Memory B cell (primary cell): ENCODE results near the gene MGRN1.

Experiments used
- ATAC-seq: fragments of 150-1000 bp; cut with Tn5 transposase; 2 replicates; pipeline ENCODE4 v1.10.0; 2021; ENCODE audit warnings: low read depth, mild to moderate bottlenecking, moderate library complexity
- DNase-seq, 2 donors: peaks; one replicate each; pipeline ENCODE4 v3.0.0; 2022; ENCODE audit warnings: low spot score in 2 of 2
- H3K27ac Mint-ChIP-seq: one replicate; pipeline ENCODE4 v1.8.0; 2022; ENCODE audit warnings: mild to moderate bottlenecking, moderate library complexity, mixed read lengths
- H3K27me3 Mint-ChIP-seq: one replicate; pipeline ENCODE4 v1.8.0; 2022; ENCODE audit warnings: mixed read lengths
- H3K36me3 Mint-ChIP-seq: one replicate; pipeline ENCODE4 v1.8.0; 2022; ENCODE audit warnings: mild to moderate bottlenecking, mixed read lengths
- H3K4me1 Mint-ChIP-seq: one replicate; pipeline ENCODE4 v1.8.0; 2022; ENCODE audit warnings: mixed read lengths
- H3K4me3 Mint-ChIP-seq: one replicate; pipeline ENCODE4 v1.8.0; 2022; ENCODE audit warnings: mild to moderate bottlenecking, moderate library complexity, mixed read lengths
- H3K9me3 Mint-ChIP-seq: one replicate; pipeline ENCODE4 v1.8.0; 2022; ENCODE audit warnings: mixed read lengths

MGRN1 gene

DNA sequence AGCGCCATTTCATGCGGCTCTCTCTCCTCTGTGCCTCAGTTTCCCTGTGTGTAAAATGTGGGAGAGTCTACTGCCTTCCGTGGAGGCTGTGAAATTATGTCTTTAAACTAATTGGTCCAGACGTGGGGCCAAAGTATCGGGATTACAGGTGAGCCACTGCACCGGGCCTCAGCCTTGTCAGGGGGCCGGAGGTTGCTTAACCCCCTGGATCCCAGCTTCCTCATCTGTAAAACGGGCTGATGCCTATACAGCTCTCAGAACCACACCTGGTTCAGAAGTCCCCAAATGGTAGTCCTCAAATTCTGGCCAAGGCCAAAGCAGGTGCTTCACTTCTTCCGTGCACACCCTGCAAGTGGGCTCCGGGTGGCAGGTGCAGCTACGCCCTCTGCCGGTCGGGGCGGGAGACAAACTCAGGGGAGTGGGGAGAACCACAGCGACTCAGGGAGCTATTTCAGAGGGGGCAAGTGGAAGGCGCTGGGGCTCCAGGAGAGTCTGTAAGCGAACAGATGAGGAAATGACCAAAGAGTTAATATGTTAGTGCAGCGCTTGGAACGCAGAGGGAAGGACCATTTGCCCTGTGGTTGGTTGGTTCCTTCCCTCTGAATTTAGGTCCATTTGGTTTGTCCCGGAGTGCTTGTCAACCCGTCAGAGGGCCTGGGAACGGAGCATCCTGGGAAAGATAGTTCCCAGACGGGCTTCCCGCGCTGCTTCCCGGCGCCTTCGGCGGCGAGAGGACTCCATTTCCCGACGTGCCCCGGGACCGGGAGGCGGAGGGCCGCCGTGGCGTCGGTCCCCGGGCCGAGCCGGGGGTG is at the start of gene MGRN1:
MGRN1 (plus strand) TSS at position 812 of the 812 bp plus-strand sequence. CDS start 135 bp downstream, outside the sequence.
- no peaks in the 10 kb centered on the region for H3K27me3 Mint-ChIP-seq
- H3K27ac Mint-ChIP-seq, result peak within 1 kb of the TSS; percentile 97
- H3K36me3 Mint-ChIP-seq, result no peaks in the 10 kb centered on the region
- H3K4me1 Mint-ChIP-seq, result peaks cover 21% of the 10 kb centered on the region
- peak; percentile 73 for ATAC-seq
- peak within 1 kb of the TSS; percentile 92 for H3K4me3 Mint-ChIP-seq
- DNase-seq, result peak; percentile 89 to 93
- no peaks in the 10 kb centered on the region for H3K9me3 Mint-ChIP-seq

DNA sequence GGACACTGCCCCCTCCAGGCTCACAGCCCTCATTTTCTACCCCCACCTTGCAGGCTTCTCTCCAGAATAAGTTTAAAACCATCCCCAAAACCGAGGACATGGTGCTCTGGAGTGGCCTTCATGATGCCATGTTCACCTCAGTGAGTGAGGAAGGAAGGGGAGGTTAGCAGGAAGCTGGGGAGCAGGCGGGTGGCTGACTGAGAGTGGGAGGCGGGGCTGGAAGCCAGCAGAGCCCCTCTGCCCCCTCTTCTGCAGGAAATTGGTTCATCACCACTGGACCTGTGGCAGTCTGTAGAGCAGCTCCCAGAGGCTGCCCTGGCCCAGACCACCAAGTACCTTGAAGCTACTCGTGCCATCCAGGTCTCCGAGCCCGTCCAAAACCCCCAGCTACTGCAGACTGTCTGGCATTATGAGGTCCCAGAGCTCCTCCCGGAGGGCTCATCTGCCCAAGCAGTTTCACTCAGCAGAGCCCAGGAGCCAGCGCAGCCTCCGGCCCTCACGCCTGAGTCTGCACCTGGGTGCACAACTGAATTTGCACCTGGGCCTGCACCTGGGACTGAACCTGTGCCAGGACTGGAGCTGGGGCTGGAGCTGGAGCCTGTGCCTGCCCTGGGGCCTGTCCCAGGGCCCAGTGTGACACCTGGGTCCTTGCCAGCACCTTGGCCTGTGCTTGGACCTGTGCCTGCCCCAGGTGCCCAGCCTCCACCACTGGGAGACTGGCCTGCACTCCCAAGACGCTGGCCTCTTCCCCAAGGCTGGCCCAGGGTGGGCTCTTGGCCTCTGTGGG is 49.5 kb upstream of the MGRN1 start:
- Mint-ChIP-seq H3K4me1 (peaks cover 2% of the 10 kb centered on the region), H3K27me3 (no peaks in the 10 kb centered on the region), H3K4me3 (no peak overlapping the region), H3K27ac (no peak overlapping the region), H3K36me3 (no peaks in the 10 kb centered on the region), H3K9me3 (no peaks in the 10 kb centered on the region)
- DNase-seq, result no peak
- no peak for ATAC-seq

DNA sequence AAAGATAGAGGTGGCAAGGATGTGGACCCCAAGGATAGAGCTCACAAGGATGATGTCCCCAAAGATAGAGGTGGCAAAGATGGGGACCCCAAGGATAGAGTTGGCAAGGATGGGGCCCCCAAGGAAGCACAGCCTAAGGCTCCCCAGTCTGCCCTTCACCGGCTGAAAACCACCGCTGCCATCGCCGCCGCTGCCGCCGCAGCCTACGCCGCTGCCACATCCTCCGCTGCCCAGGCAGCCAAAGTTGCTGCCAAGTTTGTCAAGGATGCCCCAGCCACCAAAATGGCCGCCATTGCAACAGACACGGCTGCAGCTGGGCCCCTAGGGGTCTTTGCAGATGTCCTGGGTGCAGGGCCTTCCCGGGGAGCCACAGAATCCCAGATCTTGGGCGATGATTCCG is 48.6 kb upstream of the MGRN1 start:
- Mint-ChIP-seq H3K36me3 (no peaks in the 10 kb centered on the region), H3K4me3 (no peak overlapping the region), H3K4me1 (peaks cover 2% of the 10 kb centered on the region), H3K27me3 (no peaks in the 10 kb centered on the region), H3K9me3 (no peaks in the 10 kb centered on the region), H3K27ac (no peak overlapping the region)
- ATAC-seq (no peak), DNase-seq (no peak)

GRCh38 chr16:4578961-4579530 is 45.6 kb upstream of the MGRN1 start:
- H3K27me3 Mint-ChIP-seq, result no peaks in the 10 kb centered on the region

DNA sequence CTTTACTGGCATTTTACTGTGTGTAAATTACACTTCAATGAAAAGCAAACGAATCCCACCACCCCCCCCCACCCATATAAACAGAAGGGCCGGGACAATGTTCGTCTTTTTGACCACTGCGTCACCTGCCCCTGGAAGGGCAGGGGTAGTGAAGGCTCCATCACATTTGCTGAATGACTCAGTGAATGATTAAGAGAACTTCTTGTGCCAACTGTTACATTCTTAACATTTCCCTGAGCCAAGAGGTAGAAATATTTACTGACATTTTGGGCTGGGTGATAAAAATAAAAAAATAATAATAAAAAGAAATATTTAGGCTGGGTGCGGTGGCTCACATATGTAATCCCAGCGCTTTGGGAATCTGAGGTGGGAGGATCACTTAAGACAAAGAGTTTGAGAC is 44.4 kb upstream of the MGRN1 start:
- H3K27me3 Mint-ChIP-seq, result no peaks in the 10 kb centered on the region
- no peaks in the 10 kb centered on the region for H3K4me1 Mint-ChIP-seq
- H3K9me3 Mint-ChIP-seq, result no peaks in the 10 kb centered on the region
- ATAC-seq (no peak), DNase-seq (no peak)
- no peaks in the 10 kb centered on the region for H3K36me3 Mint-ChIP-seq
- no peak overlapping the region for H3K27ac Mint-ChIP-seq
- no peak overlapping the region for H3K4me3 Mint-ChIP-seq

More at GRCh38 chr16:4578961-4579530, 45.6 kb upstream of the MGRN1 start:
- H3K27ac Mint-ChIP-seq, result no peak overlapping the region
- H3K9me3 Mint-ChIP-seq, result no peaks in the 10 kb centered on the region
- ATAC-seq (no peak), DNase-seq (no peak)
- H3K36me3 Mint-ChIP-seq, result no peaks in the 10 kb centered on the region
- H3K4me3 Mint-ChIP-seq, result no peak overlapping the region
- H3K4me1 Mint-ChIP-seq, result no peaks in the 10 kb centered on the region

DNA sequence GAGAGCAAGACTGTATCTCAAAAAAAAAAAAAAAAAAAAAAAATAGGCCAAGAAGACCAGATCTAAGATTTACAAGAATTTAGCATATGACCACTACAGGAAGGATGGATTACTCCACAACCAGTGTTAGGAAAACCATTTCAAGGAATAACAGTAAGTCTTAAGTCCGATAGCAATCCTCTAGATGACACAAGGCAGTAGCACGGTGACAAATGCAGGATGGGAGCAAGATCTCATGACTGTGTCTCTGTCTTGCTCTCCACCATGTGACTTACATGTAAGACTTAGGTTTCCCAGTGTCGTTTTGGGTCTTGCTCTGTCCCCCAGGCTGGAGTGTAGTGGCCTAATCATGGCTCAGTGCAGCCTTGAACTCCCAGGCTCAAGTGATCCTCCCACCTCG is 40.7 kb upstream of the MGRN1 start:
- DNase-seq (no peak), ATAC-seq (no peak)
- H3K9me3 Mint-ChIP-seq, result no peaks in the 10 kb centered on the region
- no peak overlapping the region for H3K4me3 Mint-ChIP-seq
- H3K27me3 Mint-ChIP-seq, result peaks cover 3% of the 10 kb centered on the region
- H3K27ac Mint-ChIP-seq, result no peak overlapping the region
- no peaks in the 10 kb centered on the region for H3K36me3 Mint-ChIP-seq
- no peaks in the 10 kb centered on the region for H3K4me1 Mint-ChIP-seq

GRCh38 chr16:4586291-4586690 is 38.3 kb upstream of the MGRN1 start:
- H3K36me3 Mint-ChIP-seq, result no peaks in the 10 kb centered on the region
- ATAC-seq, result no peak
- H3K27me3 Mint-ChIP-seq, result peaks cover 3% of the 10 kb centered on the region
- no peak for DNase-seq
- no peak overlapping the region for H3K4me3 Mint-ChIP-seq
- no peaks in the 10 kb centered on the region for H3K4me1 Mint-ChIP-seq
- no peaks in the 10 kb centered on the region for H3K9me3 Mint-ChIP-seq
- H3K27ac Mint-ChIP-seq, result no peak overlapping the region

DNA sequence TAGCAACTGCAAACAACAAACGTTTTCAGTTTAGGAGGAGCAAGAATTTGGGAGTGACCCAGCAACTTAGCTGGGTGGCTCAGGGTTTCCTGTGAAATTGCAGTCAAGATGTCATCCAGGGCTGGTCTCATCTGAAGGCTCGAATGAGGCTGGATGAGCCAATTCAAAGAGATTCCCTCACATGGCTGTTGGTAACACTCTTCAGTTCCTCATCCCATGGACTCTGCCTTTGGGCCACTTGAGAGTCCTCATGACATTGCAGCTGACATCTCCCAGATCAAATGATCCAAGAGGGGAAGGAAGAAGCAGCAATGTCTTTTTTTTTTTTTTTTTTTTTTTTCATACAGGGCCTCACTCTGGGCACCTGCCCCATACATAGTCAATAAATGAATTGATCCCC is 36.2 kb upstream of the MGRN1 start:
- Mint-ChIP-seq H3K4me3 (no peak overlapping the region), H3K4me1 (no peaks in the 10 kb centered on the region), H3K27ac (no peak overlapping the region), H3K9me3 (no peaks in the 10 kb centered on the region), H3K36me3 (no peaks in the 10 kb centered on the region), H3K27me3 (peaks cover 5% of the 10 kb centered on the region)
- DNase-seq, result no peak
- ATAC-seq, result no peak

- DNase-seq, result no peak
- Mint-ChIP-seq H3K36me3 (no peaks in the 10 kb centered on the region), H3K4me1 (no peaks in the 10 kb centered on the region), H3K27ac (no peak overlapping the region), H3K4me3 (no peak overlapping the region), H3K27me3 (peaks cover 5% of the 10 kb centered on the region), H3K9me3 (no peaks in the 10 kb centered on the region)
- no peak for ATAC-seq
Observed at GRCh38 chr16:4588961-4589360, 35.7 kb upstream of the MGRN1 start.

- no peak overlapping the region for H3K4me3 Mint-ChIP-seq
- peaks cover 5% of the 10 kb centered on the region for H3K27me3 Mint-ChIP-seq
- H3K9me3 Mint-ChIP-seq, result no peaks in the 10 kb centered on the region
- H3K27ac Mint-ChIP-seq, result no peak overlapping the region
- peaks cover 3% of the 10 kb centered on the region for H3K36me3 Mint-ChIP-seq
- DNase-seq (no peak), ATAC-seq (no peak)
- no peaks in the 10 kb centered on the region for H3K4me1 Mint-ChIP-seq
Observed at GRCh38 chr16:4591191-4591590, 33.4 kb upstream of the MGRN1 start.

GRCh38 chr16:4591706-4592470 is 32.7 kb upstream of the MGRN1 start:
- Mint-ChIP-seq H3K27me3 (peaks cover 5% of the 10 kb centered on the region), H3K4me3 (no peak overlapping the region), H3K36me3 (peaks cover 3% of the 10 kb centered on the region), H3K27ac (no peak overlapping the region), H3K9me3 (no peaks in the 10 kb centered on the region), H3K4me1 (no peaks in the 10 kb centered on the region)
- no peak for ATAC-seq
- no peak for DNase-seq

GRCh38 chr16:4593086-4593485 is 31.5 kb upstream of the MGRN1 start:
- Mint-ChIP-seq H3K36me3 (peaks cover 3% of the 10 kb centered on the region), H3K9me3 (no peaks in the 10 kb centered on the region), H3K27ac (no peak overlapping the region), H3K27me3 (peaks cover 5% of the 10 kb centered on the region), H3K4me3 (no peak overlapping the region), H3K4me1 (no peaks in the 10 kb centered on the region)
- DNase-seq (no peak), ATAC-seq (no peak)

DNA sequence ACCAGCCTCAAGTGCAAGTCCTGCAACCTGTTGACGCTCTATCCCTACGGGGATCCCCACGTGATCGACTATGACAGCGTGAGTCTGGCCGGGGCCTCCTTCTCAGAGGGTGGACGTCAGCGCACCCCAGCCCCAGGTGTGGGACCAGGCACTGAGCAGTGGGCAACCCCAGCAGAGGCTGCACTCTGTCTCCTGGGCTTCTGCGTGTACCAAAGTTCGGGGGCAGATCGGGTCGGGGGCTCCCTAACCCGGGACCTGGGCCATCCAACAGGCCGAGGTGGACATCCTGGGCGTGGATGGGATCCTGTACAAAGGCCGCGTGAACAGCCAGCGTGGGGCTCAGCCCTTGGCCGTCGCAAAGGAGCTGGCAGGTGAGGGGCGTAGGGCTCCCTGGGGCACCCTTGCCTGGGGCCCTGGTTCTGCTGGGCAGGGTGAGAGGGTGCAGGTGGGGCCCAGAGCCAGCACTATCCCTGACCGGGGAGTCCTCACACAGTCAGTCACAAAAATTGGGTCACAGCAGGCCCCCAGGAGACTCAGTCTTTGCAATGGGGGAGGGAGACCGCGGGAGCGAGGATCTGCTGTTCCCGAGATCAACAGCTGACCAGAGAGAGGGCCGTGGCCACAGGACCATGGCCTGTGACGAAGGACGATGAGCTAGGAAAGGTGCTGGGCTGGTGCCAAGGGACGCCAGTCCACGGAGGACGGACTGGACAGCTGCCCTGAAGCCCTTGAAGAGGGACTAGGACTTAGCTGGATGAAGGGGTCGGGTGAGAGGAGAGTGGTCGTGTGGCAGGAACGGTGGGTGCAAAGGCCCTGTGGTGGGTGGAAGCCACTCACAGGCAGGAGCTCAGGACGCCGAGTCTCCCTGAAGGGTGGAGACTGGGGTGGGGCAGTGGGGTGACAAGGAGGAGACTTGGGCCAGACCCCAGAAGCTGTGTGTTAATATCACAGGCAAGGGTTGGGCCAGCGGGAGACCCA is 29.9 kb upstream of the MGRN1 start:
- Mint-ChIP-seq H3K9me3 (no peaks in the 10 kb centered on the region), H3K4me3 (no peak overlapping the region), H3K27me3 (peaks cover 5% of the 10 kb centered on the region), H3K27ac (no peak overlapping the region), H3K4me1 (no peaks in the 10 kb centered on the region), H3K36me3 (peaks cover 3% of the 10 kb centered on the region)
- DNase-seq (no peak), ATAC-seq (no peak)
